ENCODE results near the gene SYT13. TPM values are rescaled to one million over a fixed set of nuclear protein-coding genes. Genes with fewer than 3 reads are reported as not detected.

Gene SYT13
- total RNA-seq, 1 donor from 2014 or later = not detected

DNA sequence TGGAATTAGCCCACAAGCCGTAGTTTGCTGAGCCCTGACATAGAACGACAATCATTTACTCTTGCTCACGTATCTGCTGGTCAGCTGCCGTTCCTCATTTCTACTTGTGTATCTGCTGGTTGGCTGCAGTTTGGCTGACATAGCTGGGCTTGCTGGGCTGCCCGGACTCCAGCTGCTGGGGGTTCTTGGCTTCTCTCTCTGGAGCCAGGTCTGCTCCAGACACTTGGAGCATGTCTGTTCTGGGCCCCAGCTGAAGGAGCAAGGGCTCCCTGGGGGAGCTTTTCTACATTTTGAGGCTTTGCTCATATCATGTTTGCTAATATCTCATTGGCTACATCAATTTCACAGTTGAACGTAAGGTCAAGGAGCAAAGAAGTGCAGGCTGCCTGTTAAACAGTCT lies 92.4 kb downstream of the SYT13 start:
- Histone ChIP-seq H3K27ac (no peak overlapping the region), H3K27me3 (ENCODE audit: low read depth) (no peaks in the 10 kb centered on the region), H3K9me3 (no peaks in the 10 kb centered on the region), H3K4me1 (no peaks in the 10 kb centered on the region), H3K4me3 (no peak overlapping the region), H3K36me3 (peaks cover 16% of the 10 kb centered on the region)
- no peak for DNase-seq
- no peak for ATAC-seq
- intact Hi-C loops (cut with DNase I) = no loop called here
- TF ChIP-seq, protein P1, sequence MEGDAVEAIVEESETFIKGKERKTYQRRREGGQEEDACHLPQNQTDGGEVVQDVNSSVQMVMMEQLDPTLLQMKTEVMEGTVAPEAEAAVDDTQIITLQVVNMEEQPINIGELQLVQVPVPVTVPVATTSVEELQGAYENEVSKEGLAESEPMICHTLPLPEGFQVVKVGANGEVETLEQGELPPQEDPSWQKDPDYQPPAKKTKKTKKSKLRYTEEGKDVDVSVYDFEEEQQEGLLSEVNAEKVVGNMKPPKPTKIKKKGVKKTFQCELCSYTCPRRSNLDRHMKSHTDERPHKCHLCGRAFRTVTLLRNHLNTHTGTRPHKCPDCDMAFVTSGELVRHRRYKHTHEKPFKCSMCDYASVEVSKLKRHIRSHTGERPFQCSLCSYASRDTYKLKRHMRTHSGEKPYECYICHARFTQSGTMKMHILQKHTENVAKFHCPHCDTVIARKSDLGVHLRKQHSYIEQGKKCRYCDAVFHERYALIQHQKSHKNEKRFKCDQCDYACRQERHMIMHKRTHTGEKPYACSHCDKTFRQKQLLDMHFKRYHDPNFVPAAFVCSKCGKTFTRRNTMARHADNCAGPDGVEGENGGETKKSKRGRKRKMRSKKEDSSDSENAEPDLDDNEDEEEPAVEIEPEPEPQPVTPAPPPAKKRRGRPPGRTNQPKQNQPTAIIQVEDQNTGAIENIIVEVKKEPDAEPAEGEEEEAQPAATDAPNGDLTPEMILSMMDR (IDR thresholded peaks at IDR 0.05) = no peak

Other genes with a start within 250 kb of the SYT13 start
- 15.1 TPM for gene PRDM11, start 139.7 kb downstream of the SYT13 start, total RNA-seq

Data from lower lobe of right lung (tissue), 2 donors.